ENCODE measurements around the gene MARK4.
A peak's percentile ranks its signal among the peaks of the same experiment; 100 is the strongest.

MARK4 gene

GRCh38 chr19:45250832-45251451 is at the start of gene MARK4:
Gene MARK4 (plus strand): TSS chr19:45251271. CDS start chr19:45251589, 318 bp downstream.
- TF ChIP-seq CTCF (IDR thresholded peaks at IDR 0.05; ENCODE audit: extremely low read depth, insufficient read depth, missing control alignments) = no peak
- in situ Hi-C loops (cut with MboI; ENCODE audit: low pct_unique_long_range_greater_than_20kb, low sequenced_read_pairs, unreplicated experiment) = no loop called here

GRCh38 chr19:45202637-45203036 is 48.4 kb upstream of the MARK4 start:
- in situ Hi-C loops (cut with MboI; ENCODE audit: low pct_unique_long_range_greater_than_20kb, low sequenced_read_pairs, unreplicated experiment) = no loop called here
- DNase-seq (ENCODE audit: low spot score) = no peak

More at GRCh38 chr19:45250832-45251451, at the start of gene MARK4:
- DNase-seq (ENCODE audit: low spot score) = peak; percentile 98

GRCh38 chr19:45205810-45206209 is 45.3 kb upstream of the MARK4 start:
- no peak for DNase-seq (ENCODE audit: low spot score)
- in situ Hi-C loops (cut with MboI; ENCODE audit: low pct_unique_long_range_greater_than_20kb, low sequenced_read_pairs, unreplicated experiment) = no loop called here
- TF ChIP-seq CTCF (IDR thresholded peaks at IDR 0.05; ENCODE audit: extremely low read depth, insufficient read depth, missing control alignments) = no peak

More at GRCh38 chr19:45202637-45203036, 48.4 kb upstream of the MARK4 start:
- no peak for TF ChIP-seq CTCF (IDR thresholded peaks at IDR 0.05; ENCODE audit: extremely low read depth, insufficient read depth, missing control alignments)

- no peak for DNase-seq (ENCODE audit: low spot score)
- in situ Hi-C loops (cut with MboI; ENCODE audit: low pct_unique_long_range_greater_than_20kb, low sequenced_read_pairs, unreplicated experiment) = no loop called here
- TF ChIP-seq CTCF (IDR thresholded peaks at IDR 0.05; ENCODE audit: extremely low read depth, insufficient read depth, missing control alignments) = no peak
Measured at GRCh38 chr19:45206328-45206727, 44.7 kb upstream of the MARK4 start.

GRCh38 chr19:45211751-45212381 is 39.2 kb upstream of the MARK4 start:
- in situ Hi-C loops (cut with MboI; ENCODE audit: low pct_unique_long_range_greater_than_20kb, low sequenced_read_pairs, unreplicated experiment) = no loop called here
- no peak for DNase-seq (ENCODE audit: low spot score)
- no peak for TF ChIP-seq CTCF (IDR thresholded peaks at IDR 0.05; ENCODE audit: extremely low read depth, insufficient read depth, missing control alignments)

- no peak for DNase-seq (ENCODE audit: low spot score)
- in situ Hi-C loops (cut with MboI; ENCODE audit: low pct_unique_long_range_greater_than_20kb, low sequenced_read_pairs, unreplicated experiment) = no loop called here
- TF ChIP-seq CTCF (IDR thresholded peaks at IDR 0.05; ENCODE audit: extremely low read depth, insufficient read depth, missing control alignments) = no peak
Measured at GRCh38 chr19:45213031-45213430, 38.0 kb upstream of the MARK4 start.

Measured in GM13977 (cell line).